ENCODE results near the gene ZNF454. TPM values are rescaled to one million over a fixed set of nuclear protein-coding genes. Genes with fewer than 3 reads are reported as not detected.

Gene ZNF454
- total RNA-seq, 5 donors from 2014 or later (not counting 1 experiment from before 2014, with no cell fraction given) = 0.09 to 0.23 TPM; not detected in 3

- ChIA-PET CTCF (no interaction called here), POLR2A (no interaction called here)
- Mint-ChIP-seq H3K9me3 (peaks cover 40 to 65% (median 65%) of the 10 kb centered on the region in 3 donors), H3K4me3 (no peak overlapping the region), H3K36me3 (peaks cover 18% of the 10 kb centered on the region), H3K4me1 (no peaks in the 10 kb centered on the region), H3K27ac (no peak overlapping the region), H3K27me3 (peaks cover 32 to 35% of the 10 kb centered on the region in 2 donors)
- WGBS (ENCODE audit: insufficient coverage) = 29% methylated on average over 14 of the region's 23 CpGs
- DNase-seq (no peak), ATAC-seq (replicated peaks in 1 of 4) (no peak)
- Histone ChIP-seq H3K9me3 (peaks cover 7% of the 10 kb centered on the region), H3K36me3 (ENCODE audit: control insufficient read depth in 2 of 2, extremely low read depth in 1 of 2, insufficient read depth in 1 of 2, low read length in 1 of 2) (no peaks in the 10 kb centered on the region), H3K4me1 (ENCODE audit: control insufficient read depth in 1 of 2, extremely low read depth in 1 of 2, insufficient read depth in 2 of 2, low read length in 2 of 2) (no peaks in the 10 kb centered on the region), H3K4me3 (ENCODE audit: control insufficient read depth in 1 of 2, extremely low read depth in 1 of 2, low read length in 1 of 2) (peak overlapping the region in 1 of 2 donors; percentile 2), H3K27me3 (replicated peaks in 1 of 2; ENCODE audit: control insufficient read depth in 2 of 2, extremely low read depth in 1 of 2, insufficient read depth in 2 of 2, low read length in 1 of 2) (peaks cover 0 to 37% of the 10 kb centered on the region in 2 experiments), H3K27ac (ENCODE audit: low read length) (no peak overlapping the region)
Measured at GRCh38 chr5:178941361-178941760, 363 bp downstream of the ZNF454 start.

- DNase-seq (no peak), ATAC-seq (replicated peaks in 1 of 4) (no peak)
- no peaks in the 10 kb centered on the region for H3K36me3 ChIP-seq (ENCODE audit: control insufficient read depth in 2 of 2, extremely low read depth in 1 of 2, insufficient read depth in 1 of 2, low read length in 1 of 2)
- H3K4me1 Mint-ChIP-seq = no peaks in the 10 kb centered on the region
- ChIA-PET POLR2A (interaction anchor here in 1 of 2 donors (0.6 kb wide), 1 partner anchor 27 kb away, joined by 3 read pairs; no protein-coding TSS in a partner anchor), CTCF (no interaction called here)
- peaks cover 3% of the 10 kb centered on the region for H3K9me3 ChIP-seq
- WGBS (ENCODE audit: insufficient coverage) = 100% methylated on average over 1 of the region's 5 CpGs
- H3K36me3 Mint-ChIP-seq = peaks cover 12% of the 10 kb centered on the region
- peaks cover 30 to 74% (median 66%) of the 10 kb centered on the region in 3 donors for H3K9me3 Mint-ChIP-seq
- no peaks in the 10 kb centered on the region for H3K27me3 ChIP-seq (replicated peaks in 1 of 2; ENCODE audit: control insufficient read depth in 2 of 2, extremely low read depth in 1 of 2, insufficient read depth in 2 of 2, low read length in 1 of 2)
- H3K27ac Mint-ChIP-seq = no peak overlapping the region
- H3K4me1 ChIP-seq (ENCODE audit: control insufficient read depth in 1 of 2, extremely low read depth in 1 of 2, insufficient read depth in 2 of 2, low read length in 2 of 2) = no peaks in the 10 kb centered on the region
- H3K4me3 ChIP-seq (ENCODE audit: control insufficient read depth in 1 of 2, extremely low read depth in 1 of 2, low read length in 1 of 2) = no peak overlapping the region
- no peak overlapping the region for H3K4me3 Mint-ChIP-seq
- no peaks in the 10 kb centered on the region for H3K27me3 Mint-ChIP-seq
- no peak overlapping the region for H3K27ac ChIP-seq (ENCODE audit: low read length)
Measured at GRCh38 chr5:178965465-178966055, 24.6 kb downstream of the ZNF454 start.

GRCh38 chr5:178981381-178981780 is 40.4 kb downstream of the ZNF454 start:
- H3K27me3 Mint-ChIP-seq = no peaks in the 10 kb centered on the region
- 92% methylated on average over 8 of the region's 15 CpGs for WGBS (ENCODE audit: insufficient coverage)
- POLR2A ChIA-PET = no interaction called here
- Histone ChIP-seq H3K27me3 (replicated peaks in 1 of 2; ENCODE audit: control insufficient read depth in 2 of 2, extremely low read depth in 1 of 2, insufficient read depth in 2 of 2, low read length in 1 of 2) (peaks cover 0 to 6% of the 10 kb centered on the region in 2 experiments), H3K4me1 (ENCODE audit: control insufficient read depth in 1 of 2, extremely low read depth in 1 of 2, insufficient read depth in 2 of 2, low read length in 2 of 2) (no peaks in the 10 kb centered on the region), H3K4me3 (ENCODE audit: control insufficient read depth in 1 of 2, extremely low read depth in 1 of 2, low read length in 1 of 2) (no peak overlapping the region), H3K9me3 (no peaks in the 10 kb centered on the region), H3K27ac (ENCODE audit: low read length) (no peak overlapping the region), H3K36me3 (ENCODE audit: control insufficient read depth in 2 of 2, extremely low read depth in 1 of 2, insufficient read depth in 1 of 2, low read length in 1 of 2) (no peaks in the 10 kb centered on the region)
- no peak overlapping the region for H3K27ac Mint-ChIP-seq
- ATAC-seq (replicated peaks in 1 of 4) = no peak
- peaks cover 14 to 43% (median 21%) of the 10 kb centered on the region in 3 donors for H3K9me3 Mint-ChIP-seq
- H3K4me1 Mint-ChIP-seq = no peaks in the 10 kb centered on the region
- H3K4me3 Mint-ChIP-seq = no peak overlapping the region
- CTCF ChIA-PET = interaction anchor here in 1 of 2 donors (0.6 kb wide), 1 partner anchor 31 kb away, joined by 3 read pairs; no protein-coding TSS in a partner anchor
- peaks cover 4% of the 10 kb centered on the region for H3K36me3 Mint-ChIP-seq
- no peak for DNase-seq

- Histone ChIP-seq H3K4me3 (ENCODE audit: control insufficient read depth in 1 of 2, extremely low read depth in 1 of 2, low read length in 1 of 2) (no peak overlapping the region), H3K36me3 (ENCODE audit: control insufficient read depth in 2 of 2, extremely low read depth in 1 of 2, insufficient read depth in 1 of 2, low read length in 1 of 2) (no peaks in the 10 kb centered on the region), H3K27ac (ENCODE audit: low read length) (no peak overlapping the region), H3K9me3 (no peaks in the 10 kb centered on the region), H3K27me3 (replicated peaks in 1 of 2; ENCODE audit: control insufficient read depth in 2 of 2, extremely low read depth in 1 of 2, insufficient read depth in 2 of 2, low read length in 1 of 2) (peaks cover 0 to 6% of the 10 kb centered on the region in 2 experiments), H3K4me1 (ENCODE audit: control insufficient read depth in 1 of 2, extremely low read depth in 1 of 2, insufficient read depth in 2 of 2, low read length in 2 of 2) (no peaks in the 10 kb centered on the region)
- ATAC-seq (replicated peaks in 1 of 4) (no peak), DNase-seq (no peak)
- POLR2A ChIA-PET = no interaction called here
- H3K27me3 Mint-ChIP-seq = no peaks in the 10 kb centered on the region
- CTCF ChIA-PET = no interaction called here
- H3K9me3 Mint-ChIP-seq = peaks cover 8 to 38% (median 14%) of the 10 kb centered on the region in 3 donors
- H3K27ac Mint-ChIP-seq = no peak overlapping the region
- no peaks in the 10 kb centered on the region for H3K4me1 Mint-ChIP-seq
- peaks cover 4% of the 10 kb centered on the region for H3K36me3 Mint-ChIP-seq
- WGBS (ENCODE audit: insufficient coverage) = 92% methylated on average over 15 of the region's 17 CpGs
- no peak overlapping the region for H3K4me3 Mint-ChIP-seq
Measured at GRCh38 chr5:178982941-178983340, 41.9 kb downstream of the ZNF454 start.

- no peak for ATAC-seq (replicated peaks in 1 of 4)
- no peak overlapping the region for H3K27ac Mint-ChIP-seq
- H3K27me3 Mint-ChIP-seq = no peaks in the 10 kb centered on the region
- Histone ChIP-seq H3K4me3 (ENCODE audit: control insufficient read depth in 1 of 2, extremely low read depth in 1 of 2, low read length in 1 of 2) (no peak overlapping the region), H3K9me3 (no peaks in the 10 kb centered on the region), H3K36me3 (ENCODE audit: control insufficient read depth in 2 of 2, extremely low read depth in 1 of 2, insufficient read depth in 1 of 2, low read length in 1 of 2) (no peaks in the 10 kb centered on the region), H3K4me1 (ENCODE audit: control insufficient read depth in 1 of 2, extremely low read depth in 1 of 2, insufficient read depth in 2 of 2, low read length in 2 of 2) (no peaks in the 10 kb centered on the region), H3K27ac (ENCODE audit: low read length) (no peak overlapping the region), H3K27me3 (replicated peaks in 1 of 2; ENCODE audit: control insufficient read depth in 2 of 2, extremely low read depth in 1 of 2, insufficient read depth in 2 of 2, low read length in 1 of 2) (peaks cover 0 to 8% of the 10 kb centered on the region in 2 experiments)
- ChIA-PET POLR2A (no interaction called here), CTCF (no interaction called here)
- peaks cover 10 to 33% (median 12%) of the 10 kb centered on the region in 3 donors for H3K9me3 Mint-ChIP-seq
- H3K36me3 Mint-ChIP-seq = peaks cover under 1% of the 10 kb centered on the region
- H3K4me1 Mint-ChIP-seq = no peaks in the 10 kb centered on the region
- 83% methylated on average over 8 of the region's 10 CpGs for WGBS (ENCODE audit: insufficient coverage)
- H3K4me3 Mint-ChIP-seq = no peak overlapping the region
- no peak for DNase-seq
Measured at GRCh38 chr5:178983728-178984127, 42.7 kb downstream of the ZNF454 start.

GRCh38 chr5:178984145-178985072 is 43.4 kb downstream of the ZNF454 start:
- Mint-ChIP-seq H3K9me3 (peaks cover 7 to 32% (median 8%) of the 10 kb centered on the region in 3 donors), H3K27me3 (no peaks in the 10 kb centered on the region), H3K4me1 (no peaks in the 10 kb centered on the region), H3K27ac (no peak overlapping the region), H3K36me3 (no peaks in the 10 kb centered on the region), H3K4me3 (no peak overlapping the region)
- no peaks in the 10 kb centered on the region for H3K36me3 ChIP-seq (ENCODE audit: control insufficient read depth in 2 of 2, extremely low read depth in 1 of 2, insufficient read depth in 1 of 2, low read length in 1 of 2)
- ATAC-seq (replicated peaks in 1 of 4) (no peak), DNase-seq (no peak)
- H3K4me1 ChIP-seq (ENCODE audit: control insufficient read depth in 1 of 2, extremely low read depth in 1 of 2, insufficient read depth in 2 of 2, low read length in 2 of 2) = no peaks in the 10 kb centered on the region
- ChIA-PET POLR2A (no interaction called here), CTCF (no interaction called here)
- WGBS (ENCODE audit: insufficient coverage) = 92% methylated on average over 37 of the region's 37 CpGs
- H3K9me3 ChIP-seq = no peaks in the 10 kb centered on the region
- H3K27ac ChIP-seq (ENCODE audit: low read length) = no peak overlapping the region
- no peak overlapping the region for H3K4me3 ChIP-seq (ENCODE audit: control insufficient read depth in 1 of 2, extremely low read depth in 1 of 2, low read length in 1 of 2)
- peaks cover 0 to 8% of the 10 kb centered on the region in 2 experiments for H3K27me3 ChIP-seq (replicated peaks in 1 of 2; ENCODE audit: control insufficient read depth in 2 of 2, extremely low read depth in 1 of 2, insufficient read depth in 2 of 2, low read length in 1 of 2)
